GM18508 (cell line): ENCODE data around the gene GIMAP2.

Experiments used
- ATAC-seq: cut with Tn5 transposase; IDR thresholded peaks from one replicate; pipeline ENCODE4 v1.9.1; 2021; ENCODE audit warnings: moderate number of reproducible peaks; ENCODE audit not compliant: insufficient read depth, unreplicated experiment

Gene GIMAP2

DNA sequence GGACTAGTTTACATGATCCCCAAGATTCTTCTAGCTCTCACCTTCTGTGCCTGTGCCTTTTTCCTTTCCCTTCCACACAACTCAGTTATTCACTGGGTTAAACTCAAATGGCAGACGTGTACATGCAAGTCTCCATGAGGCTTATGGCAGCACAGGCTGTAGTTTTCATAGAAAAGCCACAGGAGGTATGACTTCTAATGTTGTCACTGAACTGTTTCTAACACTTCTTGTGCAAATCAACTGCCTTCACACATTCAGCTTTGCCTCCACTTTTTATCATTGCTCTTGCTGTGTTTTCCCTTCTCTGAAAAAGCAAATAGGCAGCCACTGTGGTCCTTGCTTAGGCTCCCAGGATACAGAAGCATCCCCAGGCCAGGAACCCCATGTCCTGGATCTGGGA lies 46.4 kb downstream of the GIMAP2 start:
- ATAC-seq = no peak

DNA sequence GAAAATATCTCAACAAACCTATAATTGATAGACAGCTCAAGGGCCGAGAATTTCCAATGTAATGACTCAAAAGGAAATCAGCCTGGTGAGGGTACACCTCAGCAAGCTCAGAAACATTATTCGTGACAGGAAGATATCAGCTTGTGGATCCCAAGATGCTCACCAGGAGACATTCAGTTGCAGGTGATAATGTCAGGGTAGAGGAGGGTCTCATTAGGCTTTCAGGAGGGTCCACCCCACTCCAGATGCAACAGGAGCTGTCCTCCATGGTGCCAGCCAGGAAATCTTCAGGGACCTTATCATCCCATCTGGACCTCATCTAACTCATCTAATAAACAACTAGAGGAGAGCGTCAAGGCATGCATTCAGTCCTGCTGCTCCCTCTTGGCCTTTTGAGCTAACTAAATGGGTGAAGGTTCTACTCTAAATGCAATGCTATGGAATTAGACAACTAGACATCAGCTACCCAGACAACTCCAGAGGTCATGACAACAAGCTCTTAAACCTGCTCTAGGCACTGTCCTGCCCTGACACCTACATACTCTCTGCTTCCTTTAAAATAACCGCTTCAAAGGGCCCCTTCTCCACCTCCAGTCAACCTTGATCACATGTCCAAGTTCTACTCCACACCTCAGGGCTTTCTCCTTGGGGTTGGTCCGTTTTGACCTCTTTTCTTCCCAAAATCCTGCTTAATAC lies 47.4 kb downstream of the GIMAP2 start:
- no peak for ATAC-seq

DNA sequence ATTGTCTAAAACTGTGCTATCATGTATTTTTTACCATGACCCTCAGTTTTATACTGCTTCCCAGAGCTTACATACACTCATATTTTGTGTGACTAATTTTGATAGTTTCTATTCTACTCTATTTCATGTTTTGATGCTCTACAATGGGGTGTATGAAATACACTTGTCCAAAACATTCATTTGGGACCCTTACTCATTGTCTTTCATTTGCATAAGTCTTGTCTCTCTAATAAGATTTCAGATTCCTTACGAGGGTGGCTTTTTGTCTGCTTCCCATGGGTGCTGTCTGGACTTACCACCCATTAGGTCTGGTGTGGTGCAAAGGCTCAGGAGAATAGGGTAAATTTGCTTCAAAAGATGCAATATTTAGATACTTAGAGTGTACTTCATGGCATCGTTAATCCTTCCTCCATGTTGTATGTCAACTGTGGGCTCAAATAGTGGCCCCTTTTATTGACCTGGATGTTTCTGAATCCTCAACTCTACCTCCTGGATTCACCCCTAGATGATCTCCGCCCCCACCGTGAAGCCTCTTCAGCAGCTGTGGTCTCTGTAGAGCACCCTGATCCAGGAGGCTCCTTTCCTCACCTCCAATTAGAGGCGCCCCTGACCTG lies 48.1 kb downstream of the GIMAP2 start:
- no peak for ATAC-seq

DNA sequence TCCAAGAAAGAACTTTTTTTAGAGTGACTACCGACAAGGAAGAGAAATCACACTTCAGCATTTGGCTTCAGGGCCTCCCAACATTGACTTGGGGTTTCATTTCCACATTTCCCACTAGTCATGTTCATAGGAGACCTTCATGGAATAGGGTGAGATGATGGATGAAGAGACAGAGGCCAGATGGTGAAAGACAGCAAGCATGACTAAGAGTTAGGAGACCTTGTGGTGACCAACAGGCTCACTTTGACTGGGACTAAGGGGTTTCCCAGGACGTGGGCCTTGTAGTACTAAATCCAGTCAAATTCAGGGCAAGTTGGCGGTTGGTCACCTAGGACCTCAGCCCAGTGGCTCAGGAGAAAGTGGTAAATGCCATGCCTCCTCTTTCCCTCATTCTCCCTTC lies 48.7 kb downstream of the GIMAP2 start:
- ATAC-seq = no peak

DNA sequence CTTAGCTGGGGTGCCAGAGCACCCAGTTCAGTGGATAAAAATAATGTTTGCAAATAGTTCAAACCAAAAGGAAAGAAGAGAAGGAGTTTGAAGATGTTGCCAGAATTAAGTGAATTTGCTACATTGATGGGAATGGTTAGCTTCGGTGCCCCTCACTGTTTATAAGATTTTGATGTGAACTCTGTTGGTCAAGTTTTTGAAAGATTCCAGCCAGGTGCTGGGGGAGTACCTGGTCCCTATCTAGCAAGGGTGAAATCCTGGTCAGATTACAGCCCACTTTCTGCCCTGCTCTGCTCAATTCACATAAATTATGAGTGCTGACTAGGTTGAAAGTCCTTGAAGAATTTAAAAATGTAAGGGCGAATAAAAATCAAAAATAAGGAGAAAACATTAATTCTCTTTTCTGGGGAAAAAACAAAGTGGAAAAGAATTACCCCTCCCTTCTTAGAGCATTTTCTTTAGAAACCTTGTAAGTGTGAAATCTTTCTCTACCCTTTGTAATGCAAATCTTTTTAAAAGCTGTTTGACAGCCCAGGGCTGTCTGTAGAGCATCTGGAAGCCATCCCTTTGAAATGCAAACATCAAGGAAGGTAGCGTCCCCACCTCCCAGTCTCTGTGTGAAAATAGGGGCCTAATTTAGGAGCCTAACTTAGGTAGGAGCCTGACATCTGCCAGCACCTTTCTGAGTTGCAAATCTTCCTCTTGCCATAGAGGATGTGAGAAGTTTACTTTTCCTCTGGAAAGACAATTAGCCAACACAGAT lies 50.3 kb downstream of the GIMAP2 start:
- ATAC-seq = no peak

DNA sequence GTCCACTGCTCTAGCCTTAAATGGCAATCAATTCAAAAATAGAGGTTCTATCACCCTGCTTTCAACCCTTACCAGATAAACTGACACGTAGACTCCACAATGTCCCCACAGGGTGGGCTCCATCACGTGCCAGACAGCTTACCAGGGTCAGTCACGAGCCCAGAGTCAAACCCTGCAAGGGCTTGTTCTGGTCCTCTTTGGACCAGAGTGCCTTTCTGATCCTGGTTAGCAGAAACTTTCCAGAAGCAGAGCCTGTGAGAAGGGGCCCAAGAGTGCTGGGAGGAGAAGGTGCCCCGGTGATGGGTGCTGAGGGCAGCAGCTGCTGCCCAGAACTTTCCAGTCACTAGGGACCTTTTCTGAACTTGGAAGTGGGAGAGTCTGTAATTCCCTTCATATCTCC lies 51.4 kb downstream of the GIMAP2 start:
- ATAC-seq = no peak

DNA sequence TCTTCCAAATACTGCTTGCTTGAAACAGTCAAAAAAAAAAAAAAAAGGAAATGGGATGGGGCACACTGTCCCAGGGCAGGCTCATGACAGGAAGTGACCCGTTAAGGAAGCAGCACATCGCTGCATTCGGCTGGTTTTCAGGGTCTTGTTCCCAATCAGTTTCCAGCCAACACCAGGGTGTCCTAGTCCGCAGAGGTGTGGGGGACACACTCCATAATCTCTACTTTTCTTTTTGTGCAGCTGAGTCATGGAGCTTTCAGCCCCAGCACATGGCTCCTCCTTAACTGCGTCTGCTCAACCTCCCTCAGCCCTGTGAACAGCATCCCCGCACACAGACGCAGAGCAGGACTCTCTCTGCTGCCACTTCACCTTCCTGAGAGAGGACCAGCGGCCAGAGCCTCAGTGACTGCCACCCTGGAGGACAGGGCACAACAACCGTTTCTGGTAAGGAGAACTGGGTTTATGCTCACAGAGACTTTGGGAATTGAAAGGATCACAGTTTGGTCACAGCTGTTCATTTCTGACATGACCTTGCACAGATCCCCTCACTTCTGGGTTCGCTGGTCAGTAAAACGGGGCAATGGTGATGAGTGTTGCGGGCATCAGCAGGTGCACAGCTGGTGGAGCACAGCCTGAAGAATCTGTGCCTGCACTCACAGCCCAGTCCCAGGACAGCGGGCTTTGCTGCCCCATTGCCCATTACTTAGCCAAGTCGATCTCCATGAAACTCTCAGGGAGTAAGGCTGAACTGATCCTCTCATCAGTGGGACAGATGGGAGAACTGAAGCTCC lies 52.0 kb downstream of the GIMAP2 start, which contains the start of gene GIMAP5:
Gene GIMAP5, plus strand, starts transcription at position 154 of the 791 bp plus-strand sequence. CDS start 3,467 bp downstream, outside the sequence.
- no peak for ATAC-seq

DNA sequence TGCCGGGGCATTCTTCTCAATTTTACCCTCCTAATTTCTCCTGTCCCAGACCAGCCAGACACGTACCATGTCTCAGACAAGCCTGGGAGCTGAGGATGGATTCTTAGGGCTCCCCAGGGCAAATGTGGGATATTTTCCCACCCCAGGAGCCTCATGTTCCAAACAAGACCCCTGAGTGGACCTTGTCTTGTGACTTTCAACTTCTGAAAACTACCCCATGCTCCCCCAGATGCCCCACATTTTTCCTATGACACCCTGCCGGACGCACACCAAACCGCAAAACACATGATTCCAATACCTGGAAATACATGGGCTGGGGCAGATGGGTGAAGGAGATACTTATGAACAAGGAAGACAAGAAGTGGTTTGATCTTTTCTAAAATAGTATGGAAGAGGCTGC lies 52.6 kb downstream of the GIMAP2 start:
- ATAC-seq = no peak

DNA sequence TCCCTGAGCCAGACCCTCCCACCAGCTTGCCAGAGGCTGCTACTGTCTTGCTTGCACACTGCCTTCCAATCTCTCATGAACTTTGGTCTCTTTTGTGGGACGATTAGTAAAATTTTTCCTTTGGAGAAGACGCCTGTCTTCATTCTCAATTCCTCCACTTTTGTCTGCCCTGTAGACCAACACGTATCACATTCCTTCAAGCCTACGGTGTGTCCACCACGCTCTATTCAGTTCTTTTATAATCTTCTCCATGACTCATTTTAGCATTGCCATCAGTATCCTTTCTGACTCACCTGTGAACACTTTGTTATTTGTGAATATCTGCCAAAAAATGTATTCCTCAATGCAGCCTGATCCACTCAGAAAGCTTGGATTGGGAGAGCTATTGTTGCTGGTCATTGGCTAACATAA lies 53.1 kb downstream of the GIMAP2 start:
- no peak for ATAC-seq

DNA sequence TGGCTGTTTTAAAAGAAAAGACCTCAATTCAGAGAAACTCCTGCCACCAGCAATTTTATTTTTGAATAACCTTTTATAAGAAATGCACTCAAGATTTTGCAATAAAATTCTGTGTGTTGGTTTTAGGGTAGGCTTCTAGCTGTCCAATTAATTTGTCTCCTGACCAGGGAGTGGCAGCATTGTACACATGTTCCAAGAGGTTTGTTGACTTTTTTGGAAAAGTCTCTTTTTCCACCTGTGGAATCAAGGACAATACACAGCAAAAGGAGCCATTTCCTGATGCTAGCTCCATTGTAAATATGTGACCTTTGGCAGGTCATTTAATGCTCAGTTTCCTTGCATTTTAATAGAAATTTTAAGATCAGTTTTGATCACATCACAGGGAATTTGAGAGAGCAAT lies 53.5 kb downstream of the GIMAP2 start:
- ATAC-seq = no peak

DNA sequence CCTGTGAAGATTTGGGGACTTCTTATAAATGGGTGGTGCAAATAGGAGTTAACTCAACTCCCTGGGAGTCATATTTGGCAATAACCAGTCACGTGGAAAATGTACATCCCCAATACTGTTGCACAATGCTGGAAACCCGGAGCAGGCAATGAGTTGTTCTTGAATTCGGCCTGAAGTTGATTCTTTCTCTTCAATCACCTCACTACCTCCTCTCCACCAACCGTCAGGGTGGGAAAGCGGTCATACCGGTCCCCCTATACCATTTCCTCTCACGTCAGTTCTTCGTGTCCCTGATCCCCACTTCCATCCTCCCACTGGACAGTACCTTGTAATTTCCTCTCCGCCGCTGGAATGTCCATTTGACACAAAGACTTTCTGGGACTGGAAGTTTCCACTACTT lies 54.5 kb downstream of the GIMAP2 start:
- ATAC-seq = no peak

DNA sequence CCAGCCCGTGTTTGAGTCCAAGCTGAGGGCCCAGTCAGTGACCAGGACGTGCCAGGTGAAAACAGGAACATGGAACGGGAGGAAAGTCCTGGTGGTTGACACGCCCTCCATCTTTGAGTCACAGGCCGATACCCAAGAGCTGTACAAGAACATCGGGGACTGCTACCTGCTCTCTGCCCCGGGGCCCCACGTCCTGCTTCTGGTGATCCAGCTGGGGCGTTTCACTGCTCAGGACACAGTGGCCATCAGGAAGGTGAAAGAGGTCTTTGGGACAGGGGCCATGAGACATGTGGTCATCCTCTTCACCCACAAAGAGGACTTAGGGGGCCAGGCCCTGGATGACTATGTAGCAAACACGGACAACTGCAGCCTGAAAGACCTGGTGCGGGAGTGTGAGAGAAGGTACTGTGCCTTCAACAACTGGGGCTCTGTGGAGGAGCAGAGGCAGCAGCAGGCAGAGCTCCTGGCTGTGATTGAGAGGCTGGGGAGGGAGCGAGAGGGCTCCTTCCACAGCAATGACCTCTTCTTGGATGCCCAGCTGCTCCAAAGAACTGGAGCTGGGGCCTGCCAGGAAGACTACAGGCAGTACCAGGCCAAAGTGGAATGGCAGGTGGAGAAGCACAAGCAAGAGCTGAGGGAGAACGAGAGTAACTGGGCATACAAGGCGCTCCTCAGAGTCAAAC lies 56.9 kb downstream of the GIMAP2 start:
- ATAC-seq = no peak
